RWPE1 (cell line): ENCODE data around the gene MERTK.

Source experiments
- CTCF ChIA-PET: fragments of 350-600 bp; sonication (Branson Sonifier 250); formaldehyde crosslinking; extraction: SDS; loops from one replicate; lab custom pipeline; 2021; lab: Yijun Ruan, JAX
- POLR2A ChIA-PET: fragments of 400-600 bp; formaldehyde crosslinking; extraction: SDS; loops from one replicate; lab custom pipeline; 2020; ENCODE audit warnings: antibody characterized with exemption; ENCODE audit not compliant: low non-redundant PET; lab: Yijun Ruan, JAX
- DNase-seq: peaks from one replicate; pipeline ENCODE4 v3.0.0; 2012; ENCODE audit warnings: low spot score
- H3K27ac ChIP-seq: fragments of 450-650 bp; 2 replicates; pipeline ENCODE4 v1.5.1; 2017
- CTCF ChIP-seq: fragments of 450-650 bp; conservative IDR thresholded peaks from 2 replicates; pipeline ENCODE4 v1.5.1; 2017; ENCODE audit warnings: low read depth, mild to moderate bottlenecking

MERTK gene

GRCh38 chr2:111975053-111975552, 76.7 kb downstream of the MERTK start:
- ChIA-PET CTCF (interaction anchor here (1.3 kb wide), 1 partner anchor 29 kb away, joined by 4 read pairs; no protein-coding TSS in a partner anchor), POLR2A (no interaction called here)
- TF ChIP-seq CTCF = no peak
- peak; percentile 91 for DNase-seq
- H3K27ac ChIP-seq = peak overlapping the region; percentile 64

- DNase-seq = no peak
- CTCF ChIA-PET = interaction anchor here (0.5 to 1.3 kb wide), 2 partner anchors 30 to 78 kb away, joined by 4 to 6 read pairs; no protein-coding TSS in a partner anchor
- H3K27ac ChIP-seq = peak overlapping the region; percentile 57; the same call in 1 of the 2 replicates
These were observed 77.4 kb downstream of the MERTK start for GRCh38 chr2:111975819-111976218.

GRCh38 chr2:111977240-111977639, 78.8 kb downstream of the MERTK start:
- POLR2A ChIA-PET = no interaction called here
- CTCF ChIA-PET = no interaction called here
- no peak overlapping the region for H3K27ac ChIP-seq
- TF ChIP-seq CTCF = no peak
- DNase-seq = no peak

More at GRCh38 chr2:111975819-111976218, 77.4 kb downstream of the MERTK start:
- TF ChIP-seq CTCF = no peak
- POLR2A ChIA-PET = interaction anchor here (0.6 kb wide), 1 partner anchor 669 kb away, joined by 3 read pairs; no protein-coding TSS in a partner anchor

- no peak overlapping the region for H3K27ac ChIP-seq
- DNase-seq = no peak
- CTCF ChIA-PET = interaction anchor here (1.0 kb wide), 1 partner anchor 74 kb away, joined by 3 read pairs; no protein-coding TSS in a partner anchor
- TF ChIP-seq CTCF = no peak
- POLR2A ChIA-PET = no interaction called here
These were observed 80.2 kb downstream of the MERTK start for GRCh38 chr2:111978452-111979170.

- POLR2A ChIA-PET = no interaction called here
- no peak overlapping the region for H3K27ac ChIP-seq
- CTCF ChIA-PET = interaction anchor here (0.6 to 0.8 kb wide), 2 partner anchors 17 to 240 kb away, joined by 3 to 6 read pairs; no protein-coding TSS in a partner anchor
- TF ChIP-seq CTCF = no peak
- no peak for DNase-seq
These were observed 83.3 kb downstream of the MERTK start for GRCh38 chr2:111981666-111982065.

GRCh38 chr2:111982822-111983221, 84.4 kb downstream of the MERTK start:
- CTCF ChIA-PET = no interaction called here
- no peak for DNase-seq
- no peak overlapping the region for H3K27ac ChIP-seq
- no peak for TF ChIP-seq CTCF
- POLR2A ChIA-PET = no interaction called here
